Measurements from ENCODE around the gene MT1HL1.

MT1HL1 gene

DNA sequence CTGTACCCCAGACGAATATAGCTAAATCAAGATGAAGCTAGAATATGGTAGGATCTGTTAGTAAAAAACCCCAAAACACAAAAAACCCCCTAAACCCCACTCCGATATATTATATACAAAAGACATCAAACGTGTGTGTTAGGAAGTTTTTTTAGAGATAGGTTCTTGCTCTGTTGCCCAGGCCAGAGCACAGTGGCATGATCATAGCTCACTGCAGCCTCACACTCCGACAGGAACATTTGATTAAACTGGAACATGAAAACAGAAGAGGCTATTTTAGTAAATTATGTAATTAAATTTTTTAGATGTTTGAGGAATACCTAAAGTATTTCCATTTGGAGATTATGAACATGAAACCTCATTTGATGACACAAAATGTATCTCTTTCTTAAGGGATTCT lies 29.6 kb upstream of the MT1HL1 start:
- no peak for TF ChIP-seq CTCF (conservative IDR thresholded peaks at IDR 0.05; ENCODE audit: low read depth, low read length)
- no peak overlapping the region for H3K4me3 ChIP-seq (ENCODE audit: low read length)
- DNase-seq (ENCODE audit: low read depth), result no peak

- TF ChIP-seq CTCF (conservative IDR thresholded peaks at IDR 0.05; ENCODE audit: low read depth, low read length), result no peak
- no peak overlapping the region for H3K4me3 ChIP-seq (ENCODE audit: low read length)
- no peak for DNase-seq (ENCODE audit: low read depth)
These were observed 28.8 kb upstream of the MT1HL1 start for GRCh38 chr1:237033061-237033460.

DNA sequence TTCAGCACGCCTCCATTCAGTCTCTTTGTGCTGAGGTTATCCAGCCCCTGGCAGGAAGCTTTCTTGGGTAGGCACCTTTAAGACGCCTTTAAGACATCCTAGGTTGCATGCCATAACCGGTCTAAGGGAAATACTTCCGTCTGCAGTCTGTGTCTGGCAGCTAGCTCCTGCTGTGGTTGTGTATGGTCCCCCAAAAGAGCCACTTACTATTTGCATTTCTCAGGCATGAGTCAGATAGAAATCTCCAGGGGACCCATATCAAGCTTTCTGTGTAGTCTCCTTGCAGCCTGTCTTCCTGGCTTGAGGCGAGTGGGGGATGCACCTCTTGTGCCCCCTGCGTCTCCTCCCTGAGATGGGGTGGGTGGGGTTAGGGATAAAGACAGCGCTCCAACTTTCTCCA lies 27.8 kb upstream of the MT1HL1 start:
- no peak for DNase-seq (ENCODE audit: low read depth)
- H3K4me3 ChIP-seq (ENCODE audit: low read length), result no peak overlapping the region

DNA sequence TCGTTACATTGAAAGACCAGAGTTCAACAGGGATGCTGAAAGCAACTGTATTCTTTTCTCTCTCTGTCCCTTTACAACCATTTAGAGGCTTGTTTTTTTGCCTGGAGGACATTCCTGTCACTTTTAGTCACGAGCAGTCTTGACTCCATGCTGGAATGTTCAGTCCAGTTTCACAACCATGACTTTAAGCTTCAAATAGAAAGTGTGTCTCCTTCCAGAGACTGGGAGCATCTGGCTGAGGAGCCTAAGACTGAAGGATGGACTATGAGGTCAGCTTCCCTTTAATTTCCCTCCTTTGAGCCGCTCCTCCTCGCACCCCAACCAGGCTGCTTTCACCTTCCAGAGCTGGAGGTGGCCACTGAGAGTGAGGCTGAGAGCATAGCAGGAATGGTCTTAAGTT lies 27.2 kb upstream of the MT1HL1 start:
- no peak for DNase-seq (ENCODE audit: low read depth)
- no peak for TF ChIP-seq CTCF (conservative IDR thresholded peaks at IDR 0.05; ENCODE audit: low read depth, low read length)

More for the DNA sequence above, 27.8 kb upstream of the MT1HL1 start:
- no peak for TF ChIP-seq CTCF (conservative IDR thresholded peaks at IDR 0.05; ENCODE audit: low read depth, low read length)

DNA sequence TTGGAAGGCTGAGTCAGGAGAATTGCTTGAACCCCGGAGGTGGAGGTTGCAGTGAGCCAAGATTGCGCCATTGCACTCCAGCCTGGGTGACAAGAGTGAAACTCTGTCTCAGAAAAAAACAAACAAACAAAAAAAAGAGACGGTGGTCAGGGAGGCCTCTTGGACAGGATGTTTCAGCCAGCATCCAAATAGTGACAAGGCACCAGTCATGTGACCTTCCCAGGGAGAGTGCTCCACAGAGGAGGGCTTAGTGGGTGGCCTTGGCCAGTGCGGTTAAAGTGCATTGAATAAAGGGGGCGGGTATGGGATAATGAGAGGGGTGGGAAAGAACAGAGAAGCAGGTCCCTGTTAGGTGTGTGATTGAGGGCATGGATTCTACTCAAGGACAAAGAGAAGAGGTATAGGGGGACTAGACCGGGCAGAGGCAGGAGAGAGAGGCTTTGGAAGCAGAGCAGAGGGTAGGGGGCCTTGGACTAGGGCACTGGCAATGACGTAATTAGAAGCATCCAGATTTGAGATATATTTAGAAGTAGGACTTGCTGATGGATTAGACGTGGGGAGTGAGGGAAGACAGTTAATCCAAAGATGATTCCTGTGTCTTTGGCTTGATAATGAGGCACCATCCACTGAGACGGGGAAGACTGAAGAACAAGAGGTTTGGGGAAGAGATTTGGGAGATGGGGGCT lies 25.8 kb upstream of the MT1HL1 start:
- no peak for TF ChIP-seq CTCF (conservative IDR thresholded peaks at IDR 0.05; ENCODE audit: low read depth, low read length)
- no peak overlapping the region for H3K4me3 ChIP-seq (ENCODE audit: low read length)
- no peak for DNase-seq (ENCODE audit: low read depth)

More for the DNA sequence above, 27.2 kb upstream of the MT1HL1 start:
- no peak overlapping the region for H3K4me3 ChIP-seq (ENCODE audit: low read length)

- no peak for TF ChIP-seq CTCF (conservative IDR thresholded peaks at IDR 0.05; ENCODE audit: low read depth, low read length)
- H3K4me3 ChIP-seq (ENCODE audit: low read length), result no peak overlapping the region
- DNase-seq (ENCODE audit: low read depth), result no peak
These were observed 25.0 kb upstream of the MT1HL1 start for GRCh38 chr1:237029240-237029639.

DNA sequence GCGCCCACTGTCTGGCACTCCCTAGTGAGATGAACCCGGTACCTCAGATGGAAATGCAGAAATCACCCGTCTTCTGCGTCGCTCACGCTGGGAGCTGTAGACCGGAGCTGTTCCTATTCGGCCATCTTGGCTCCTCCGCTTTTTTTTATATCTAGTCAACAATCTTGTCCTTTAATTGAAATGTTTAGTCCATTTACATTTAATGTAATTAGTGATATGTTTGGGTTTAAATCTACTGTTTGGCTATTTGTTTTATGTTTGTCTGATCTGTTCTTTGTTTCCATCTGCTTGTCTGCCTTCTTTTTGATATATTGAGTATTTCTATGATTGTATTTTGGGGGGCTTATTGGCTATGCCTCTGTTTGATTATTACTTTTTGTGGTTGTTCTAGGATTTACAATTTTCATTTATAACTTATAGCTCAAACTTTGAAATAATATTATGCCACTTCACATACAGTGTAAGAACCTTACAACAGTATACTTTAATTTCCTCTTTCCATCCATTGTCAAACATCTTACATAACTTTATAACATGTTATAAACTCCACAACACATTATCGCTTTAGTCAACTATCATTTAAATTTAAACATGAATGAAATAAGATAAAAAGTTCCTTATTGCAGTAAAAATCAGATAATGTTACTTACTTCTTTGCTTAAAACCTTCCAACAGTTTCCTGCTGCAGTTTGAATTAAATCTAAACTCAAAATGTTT lies 21.3 kb upstream of the MT1HL1 start:
- no peak for TF ChIP-seq CTCF (conservative IDR thresholded peaks at IDR 0.05; ENCODE audit: low read depth, low read length)
- no peak for DNase-seq (ENCODE audit: low read depth)

More for the DNA sequence above, 21.3 kb upstream of the MT1HL1 start:
- H3K4me3 ChIP-seq (ENCODE audit: low read length), result no peak overlapping the region

Data from retinal pigment epithelial cell (primary cell).